Measurements from ENCODE around the gene SLC39A7.

Gene SLC39A7

DNA sequence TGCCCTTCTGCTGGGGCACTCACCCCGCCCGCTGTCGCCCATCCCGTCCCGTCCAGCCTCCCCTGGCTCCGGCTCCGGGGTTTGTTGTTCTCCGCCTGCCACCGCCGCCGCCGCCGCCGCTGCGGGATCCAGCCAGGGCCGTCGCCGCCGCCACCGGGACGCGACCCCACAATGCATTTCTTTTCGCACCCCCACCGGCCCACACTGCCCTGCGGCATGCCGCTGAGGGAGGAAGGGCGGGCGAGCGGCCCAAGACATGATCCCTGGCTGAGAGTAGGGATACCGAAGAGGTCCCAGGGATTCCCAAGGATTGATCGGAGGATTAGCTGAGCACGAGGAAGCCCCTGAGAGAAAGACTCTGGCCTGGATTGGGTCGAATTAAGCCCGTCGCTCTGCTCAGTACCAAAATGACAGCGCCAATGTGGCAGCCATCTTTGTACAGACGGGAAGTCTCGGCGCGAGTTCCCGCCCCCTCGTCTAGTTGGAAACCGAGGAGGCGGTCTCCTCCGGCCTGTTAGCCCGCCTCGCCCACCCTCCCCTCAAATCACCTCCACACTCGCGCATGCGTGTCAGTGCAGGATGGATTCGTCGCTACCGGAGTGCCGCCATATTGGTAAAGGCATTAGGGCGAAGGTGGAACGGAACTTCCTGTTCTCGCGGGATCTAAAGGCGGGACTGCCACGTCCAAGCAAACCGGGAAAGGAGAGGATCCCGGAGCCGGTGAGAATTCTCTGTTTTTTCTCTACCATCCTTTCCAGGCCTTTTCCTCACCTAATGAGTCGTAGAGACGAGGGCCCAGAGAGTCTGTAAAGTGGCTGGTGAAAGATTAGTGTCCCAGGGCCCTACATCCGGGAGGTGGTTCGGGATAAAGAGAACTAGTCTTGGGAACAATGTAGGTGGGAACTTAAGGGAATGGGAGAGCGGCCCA lies at the start of gene SLC39A7, which contains the start of gene RXRB:
Gene SLC39A7 (plus strand): TSS at position 649 of the 928 bp plus-strand sequence. CDS start 379 bp downstream, outside the sequence.
Gene RXRB (minus strand): TSS at position 447 of the 928 bp plus-strand sequence. CDS start 189 bp downstream, at position 258.
- peak; percentile 100 for DNase-seq (ENCODE audit: low spot score)

GRCh38 chr6:33151050-33151449 lies 49.6 kb upstream of the SLC39A7 start:
- DNase-seq (ENCODE audit: low spot score): no peak

- DNase-seq (ENCODE audit: low spot score): no peak
These were observed 46.3 kb upstream of the SLC39A7 start for GRCh38 chr6:33154349-33154748.

- DNase-seq (ENCODE audit: low spot score): no peak
These were observed 44.1 kb upstream of the SLC39A7 start for GRCh38 chr6:33156561-33156960.

GRCh38 chr6:33156964-33157363 lies 43.7 kb upstream of the SLC39A7 start:
- no peak for DNase-seq (ENCODE audit: low spot score)

- DNase-seq (ENCODE audit: low spot score): no peak
These were observed 40.6 kb upstream of the SLC39A7 start for GRCh38 chr6:33160096-33160495.

- DNase-seq (ENCODE audit: low spot score): no peak
These were observed 39.8 kb upstream of the SLC39A7 start for GRCh38 chr6:33160728-33161344.

GRCh38 chr6:33161354-33162331 lies 39.0 kb upstream of the SLC39A7 start:
- DNase-seq (ENCODE audit: low spot score): peak; percentile 71

GRCh38 chr6:33163540-33163939 lies 37.1 kb upstream of the SLC39A7 start:
- DNase-seq (ENCODE audit: low spot score): no peak

DNA sequence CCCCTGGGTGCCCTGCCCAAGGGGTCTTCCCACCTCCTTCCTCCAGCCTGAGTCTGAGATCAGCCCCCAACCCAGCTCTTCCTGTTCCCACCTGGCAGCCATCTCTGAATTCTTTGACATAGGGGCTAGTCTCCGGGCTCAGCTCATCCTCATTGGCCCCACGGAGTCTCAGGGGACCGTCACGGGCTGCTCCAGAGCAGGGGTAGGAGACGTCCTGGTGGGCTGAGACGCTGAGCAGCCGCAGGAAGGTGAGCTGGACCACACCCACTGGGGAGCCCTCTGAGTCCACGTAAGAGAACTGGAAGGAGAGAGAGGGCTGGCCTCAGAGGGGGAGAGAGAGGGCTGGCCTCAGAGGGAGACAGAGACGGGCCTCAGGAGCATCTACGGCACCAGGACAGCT lies 36.5 kb upstream of the SLC39A7 start:
- no peak for DNase-seq (ENCODE audit: low spot score)

- DNase-seq (ENCODE audit: low spot score): no peak
These were observed 35.8 kb upstream of the SLC39A7 start for GRCh38 chr6:33164665-33165373.

DNA sequence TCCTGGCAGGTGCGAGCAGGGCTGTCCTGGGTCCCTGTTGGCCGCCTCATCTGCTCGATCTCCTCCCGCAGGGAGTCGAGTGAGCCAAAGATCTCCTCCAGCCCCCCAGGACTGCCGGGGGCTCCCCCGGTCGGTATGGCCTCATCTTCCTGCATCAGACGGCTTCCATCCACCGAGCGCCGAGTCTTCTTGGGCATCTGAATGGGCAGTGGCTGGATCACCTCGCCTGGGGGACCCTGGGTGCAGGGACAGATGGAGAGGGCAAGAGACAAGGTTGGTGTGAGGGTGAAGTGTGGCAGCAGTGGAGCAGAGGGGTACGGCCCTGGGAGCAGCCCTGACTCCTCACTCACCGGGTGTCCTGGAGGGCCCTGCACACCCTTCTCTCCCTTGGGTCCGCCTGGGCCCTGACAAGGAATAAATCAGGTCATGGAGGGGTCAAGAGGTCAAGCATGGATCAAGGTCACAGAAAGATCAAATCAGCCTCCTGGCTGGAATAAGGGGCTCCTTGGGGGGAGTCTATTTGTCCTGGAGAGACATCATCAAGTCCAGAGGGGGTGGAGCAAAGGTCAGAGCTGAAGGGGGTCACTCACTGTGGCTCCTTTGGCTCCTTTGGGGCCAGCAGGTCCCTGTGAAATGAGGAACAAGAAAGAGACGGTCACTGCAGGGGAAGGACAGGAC lies 34.9 kb upstream of the SLC39A7 start:
- no peak for DNase-seq (ENCODE audit: low spot score)

DNA sequence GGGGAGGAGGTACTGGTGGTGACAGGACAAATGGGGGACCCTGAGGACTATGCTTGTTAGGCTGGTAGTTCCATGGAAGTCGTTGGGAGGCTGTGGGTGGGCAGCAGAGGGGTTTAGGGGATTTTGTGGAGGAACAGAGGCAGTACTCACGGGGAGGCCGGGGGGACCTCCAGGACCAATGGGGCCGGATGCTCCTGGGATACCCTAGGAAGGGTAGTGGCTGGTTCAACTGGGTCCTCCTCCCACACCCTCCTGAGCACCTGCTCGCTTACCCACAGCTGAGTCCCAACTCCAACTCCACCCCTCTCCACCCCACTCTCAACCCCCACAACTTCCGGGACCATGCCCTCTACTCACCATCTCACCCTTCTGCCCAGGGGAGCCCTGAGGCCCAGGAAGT lies 34.3 kb upstream of the SLC39A7 start:
- no peak for DNase-seq (ENCODE audit: low spot score)

GRCh38 chr6:33166811-33167210 lies 33.9 kb upstream of the SLC39A7 start:
- DNase-seq (ENCODE audit: low spot score): no peak

- no peak for DNase-seq (ENCODE audit: low spot score)
These were observed 33.0 kb upstream of the SLC39A7 start for GRCh38 chr6:33167374-33168283.

DNA sequence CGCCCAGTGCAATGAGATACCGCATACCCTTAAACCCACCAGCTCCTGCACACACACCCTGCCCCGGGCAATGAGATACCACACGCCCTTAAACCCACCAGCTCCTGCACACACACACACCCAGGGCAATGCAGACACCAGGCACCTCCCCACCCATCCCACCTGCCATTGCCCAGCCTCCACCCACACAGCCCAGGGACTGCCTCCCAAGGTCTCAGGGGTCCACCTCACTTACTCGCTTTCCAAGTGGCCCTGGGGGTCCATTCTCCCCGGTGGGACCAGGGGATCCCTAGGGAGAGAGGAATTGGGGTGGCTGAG lies 32.4 kb upstream of the SLC39A7 start:
- DNase-seq (ENCODE audit: low spot score): no peak

DNA sequence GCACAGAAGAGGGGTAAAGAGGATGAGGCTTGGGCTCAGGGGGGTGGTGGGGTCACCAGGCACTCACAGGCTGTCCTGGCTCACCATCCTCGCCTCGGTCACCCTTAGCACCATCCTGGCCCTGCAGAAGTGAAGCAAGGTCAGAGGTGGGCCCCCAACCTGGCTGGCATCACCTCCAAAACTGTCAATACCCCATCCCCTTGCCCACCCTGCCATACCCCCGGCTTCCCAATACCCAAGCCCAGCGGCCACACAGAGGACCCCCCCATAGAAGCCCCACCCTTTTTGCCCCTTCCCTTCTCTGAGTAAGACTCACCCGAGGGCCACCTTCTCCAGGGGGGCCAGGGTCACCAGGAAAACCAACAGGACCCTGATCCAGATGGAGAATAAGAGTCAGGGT lies 32.0 kb upstream of the SLC39A7 start:
- no peak for DNase-seq (ENCODE audit: low spot score)

GRCh38 chr6:33169291-33170175 lies 31.1 kb upstream of the SLC39A7 start:
- DNase-seq (ENCODE audit: low spot score): no peak

Measured in NAMALWA (cell line).